ENCODE data around the gene SIKE1.

- TF ChIP-seq GATA3 (IDR thresholded peaks at IDR 0.05; ENCODE audit: low read depth, low read length) (no peak), GATA2 (IDR thresholded peaks at IDR 0.05; ENCODE audit: low read depth, low read length) (no peak)
These were observed 41.5 kb upstream of the SIKE1 start for GRCh38 chr1:114821978-114822377.
